Measurements from ENCODE around the gene CSNK1D.

Gene CSNK1D

DNA sequence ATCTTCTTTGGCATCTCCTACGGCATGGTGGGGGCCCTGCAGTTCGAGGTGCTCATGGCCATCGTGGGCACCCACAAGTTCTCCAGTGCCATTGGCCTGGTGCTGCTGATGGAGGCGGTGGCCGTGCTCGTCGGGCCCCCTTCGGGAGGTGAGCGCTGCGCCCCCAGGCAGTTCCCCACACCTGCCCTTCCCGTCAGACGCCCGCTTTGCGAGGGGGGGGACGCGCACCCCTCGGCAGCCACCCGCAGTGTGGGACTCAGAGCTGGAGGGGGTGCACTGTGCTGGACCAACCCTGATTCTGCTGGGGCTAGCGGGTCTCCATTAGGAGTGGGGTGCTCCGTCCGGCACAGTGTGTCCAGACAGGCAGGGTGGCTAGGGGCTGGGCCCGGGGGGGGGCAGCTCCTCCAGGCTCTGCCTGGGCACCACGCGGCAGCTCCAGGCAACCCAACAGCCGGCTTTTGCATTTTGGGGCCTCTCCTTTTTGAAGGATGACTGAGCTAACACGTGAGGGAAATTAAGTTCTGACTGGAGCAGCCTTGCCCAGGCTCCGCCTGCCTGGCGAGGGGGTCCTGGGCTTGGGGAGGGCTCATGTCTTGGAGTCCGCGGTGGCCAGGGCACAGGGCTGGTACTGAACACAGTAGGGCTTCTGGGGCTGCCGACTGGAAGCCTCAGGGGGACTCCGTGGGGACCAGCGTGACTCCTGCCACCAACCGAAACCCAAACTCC, 35.6 kb downstream of the CSNK1D start:
- Histone ChIP-seq H3K36me3 (ENCODE audit: control insufficient read depth in 2 of 2, insufficient read depth in 2 of 2, low read length in 2 of 2) (peaks cover 24 to 30% of the 10 kb centered on the region in 2 donors), H3K27ac (ENCODE audit: low read depth in 2 of 2, low read length in 2 of 2) (peak overlapping the region; percentile 65 to 72), H3K4me1 (ENCODE audit: control insufficient read depth in 2 of 2, insufficient read depth in 2 of 2, low read length in 2 of 2) (peaks cover 54 to 72% of the 10 kb centered on the region in 2 donors), H3K9ac (ENCODE audit: low read depth in 1 of 2, low read length in 2 of 2) (peak overlapping the region in 1 of 2 donors; percentile 55), H3K27me3 (ENCODE audit: control insufficient read depth in 2 of 2, insufficient read depth in 2 of 2, low read length in 2 of 2) (no peaks in the 10 kb centered on the region), H3K4me3 (ENCODE audit: low read length in 2 of 2) (peak overlapping the region in 1 of 2 donors; percentile 34), H3K9me3 (ENCODE audit: control insufficient read depth in 2 of 2, low read length in 2 of 2) (no peaks in the 10 kb centered on the region)

DNA sequence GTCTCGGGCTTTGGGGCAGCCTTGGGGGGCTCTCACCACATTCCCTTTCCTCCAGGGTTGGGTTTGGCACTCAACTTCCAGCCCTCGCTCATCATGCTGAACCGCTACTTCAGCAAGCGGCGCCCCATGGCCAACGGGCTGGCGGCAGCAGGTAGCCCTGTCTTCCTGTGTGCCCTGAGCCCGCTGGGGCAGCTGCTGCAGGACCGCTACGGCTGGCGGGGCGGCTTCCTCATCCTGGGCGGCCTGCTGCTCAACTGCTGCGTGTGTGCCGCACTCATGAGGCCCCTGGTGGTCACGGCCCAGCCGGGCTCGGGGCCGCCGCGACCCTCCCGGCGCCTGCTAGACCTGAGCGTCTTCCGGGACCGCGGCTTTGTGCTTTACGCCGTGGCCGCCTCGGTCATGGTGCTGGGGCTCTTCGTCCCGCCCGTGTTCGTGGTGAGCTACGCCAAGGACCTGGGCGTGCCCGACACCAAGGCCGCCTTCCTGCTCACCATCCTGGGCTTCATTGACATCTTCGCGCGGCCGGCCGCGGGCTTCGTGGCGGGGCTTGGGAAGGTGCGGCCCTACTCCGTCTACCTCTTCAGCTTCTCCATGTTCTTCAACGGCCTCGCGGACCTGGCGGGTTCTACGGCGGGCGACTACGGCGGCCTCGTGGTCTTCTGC, 36.3 kb downstream of the CSNK1D start:
- Histone ChIP-seq H3K9me3 (ENCODE audit: control insufficient read depth in 2 of 2, low read length in 2 of 2) (no peaks in the 10 kb centered on the region), H3K4me1 (ENCODE audit: control insufficient read depth in 2 of 2, insufficient read depth in 2 of 2, low read length in 2 of 2) (peaks cover 51 to 70% of the 10 kb centered on the region in 2 donors), H3K27me3 (ENCODE audit: control insufficient read depth in 2 of 2, insufficient read depth in 2 of 2, low read length in 2 of 2) (no peaks in the 10 kb centered on the region), H3K4me3 (ENCODE audit: low read length in 2 of 2) (no peak overlapping the region), H3K27ac (ENCODE audit: low read depth in 2 of 2, low read length in 2 of 2) (no peak overlapping the region), H3K36me3 (ENCODE audit: control insufficient read depth in 2 of 2, insufficient read depth in 2 of 2, low read length in 2 of 2) (peaks cover 18 to 25% of the 10 kb centered on the region in 2 donors), H3K9ac (ENCODE audit: low read depth in 1 of 2, low read length in 2 of 2) (no peak overlapping the region)

GRCh38 chr17:82236142-82236971, 37.1 kb downstream of the CSNK1D start:
- Histone ChIP-seq H3K27me3 (ENCODE audit: control insufficient read depth in 2 of 2, insufficient read depth in 2 of 2, low read length in 2 of 2) (no peaks in the 10 kb centered on the region), H3K36me3 (ENCODE audit: control insufficient read depth in 2 of 2, insufficient read depth in 2 of 2, low read length in 2 of 2) (peaks cover 12 to 24% of the 10 kb centered on the region in 2 donors), H3K4me1 (ENCODE audit: control insufficient read depth in 2 of 2, insufficient read depth in 2 of 2, low read length in 2 of 2) (peaks cover 47 to 71% of the 10 kb centered on the region in 2 donors), H3K9me3 (ENCODE audit: control insufficient read depth in 2 of 2, low read length in 2 of 2) (no peaks in the 10 kb centered on the region), H3K27ac (ENCODE audit: low read depth in 2 of 2, low read length in 2 of 2) (peak overlapping the region in 1 of 2 donors; percentile 2), H3K9ac (ENCODE audit: low read depth in 1 of 2, low read length in 2 of 2) (peak overlapping the region in 1 of 2 donors; percentile 39), H3K4me3 (ENCODE audit: low read length in 2 of 2) (no peak overlapping the region)

DNA sequence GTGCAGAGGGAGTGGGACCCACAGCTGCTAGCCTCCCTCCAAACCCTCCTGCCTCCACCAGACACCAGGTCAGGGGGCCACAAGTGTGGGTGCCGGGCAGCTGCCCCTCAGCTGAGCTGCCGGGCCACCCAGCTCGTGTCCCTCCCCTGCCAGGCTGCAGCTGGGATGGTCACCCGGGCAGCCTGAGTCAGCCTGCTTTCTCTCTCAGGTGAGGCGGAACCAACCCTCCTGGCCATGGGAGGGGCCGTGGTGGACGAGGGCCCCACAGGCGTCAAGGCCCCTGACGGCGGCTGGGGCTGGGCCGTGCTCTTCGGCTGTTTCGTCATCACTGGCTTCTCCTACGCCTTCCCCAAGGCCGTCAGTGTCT, 37.7 kb downstream of the CSNK1D start:
- Histone ChIP-seq H3K9ac (ENCODE audit: low read depth in 1 of 2, low read length in 2 of 2) (peak overlapping the region in 1 of 2 donors; percentile 35), H3K27me3 (ENCODE audit: control insufficient read depth in 2 of 2, insufficient read depth in 2 of 2, low read length in 2 of 2) (no peaks in the 10 kb centered on the region), H3K4me1 (ENCODE audit: control insufficient read depth in 2 of 2, insufficient read depth in 2 of 2, low read length in 2 of 2) (peaks cover 42 to 67% of the 10 kb centered on the region in 2 donors), H3K27ac (ENCODE audit: low read depth in 2 of 2, low read length in 2 of 2) (peak overlapping the region in 1 of 2 donors; percentile 26), H3K36me3 (ENCODE audit: control insufficient read depth in 2 of 2, insufficient read depth in 2 of 2, low read length in 2 of 2) (peaks cover 12 to 23% of the 10 kb centered on the region in 2 donors), H3K4me3 (ENCODE audit: low read length in 2 of 2) (no peak overlapping the region), H3K9me3 (ENCODE audit: control insufficient read depth in 2 of 2, low read length in 2 of 2) (no peaks in the 10 kb centered on the region)

- Histone ChIP-seq H3K27me3 (ENCODE audit: control insufficient read depth in 2 of 2, insufficient read depth in 2 of 2, low read length in 2 of 2) (no peaks in the 10 kb centered on the region), H3K36me3 (ENCODE audit: control insufficient read depth in 2 of 2, insufficient read depth in 2 of 2, low read length in 2 of 2) (peaks cover 12 to 18% of the 10 kb centered on the region in 2 donors), H3K4me3 (ENCODE audit: low read length in 2 of 2) (no peak overlapping the region), H3K27ac (ENCODE audit: low read depth in 2 of 2, low read length in 2 of 2) (peak overlapping the region in 1 of 2 donors; percentile 26), H3K9me3 (ENCODE audit: control insufficient read depth in 2 of 2, low read length in 2 of 2) (no peaks in the 10 kb centered on the region), H3K4me1 (ENCODE audit: control insufficient read depth in 2 of 2, insufficient read depth in 2 of 2, low read length in 2 of 2) (peaks cover 42 to 67% of the 10 kb centered on the region in 2 donors), H3K9ac (ENCODE audit: low read depth in 1 of 2, low read length in 2 of 2) (peak overlapping the region in 1 of 2 donors; percentile 35)
Observed at GRCh38 chr17:82235056-82235774, 38.3 kb downstream of the CSNK1D start.

DNA sequence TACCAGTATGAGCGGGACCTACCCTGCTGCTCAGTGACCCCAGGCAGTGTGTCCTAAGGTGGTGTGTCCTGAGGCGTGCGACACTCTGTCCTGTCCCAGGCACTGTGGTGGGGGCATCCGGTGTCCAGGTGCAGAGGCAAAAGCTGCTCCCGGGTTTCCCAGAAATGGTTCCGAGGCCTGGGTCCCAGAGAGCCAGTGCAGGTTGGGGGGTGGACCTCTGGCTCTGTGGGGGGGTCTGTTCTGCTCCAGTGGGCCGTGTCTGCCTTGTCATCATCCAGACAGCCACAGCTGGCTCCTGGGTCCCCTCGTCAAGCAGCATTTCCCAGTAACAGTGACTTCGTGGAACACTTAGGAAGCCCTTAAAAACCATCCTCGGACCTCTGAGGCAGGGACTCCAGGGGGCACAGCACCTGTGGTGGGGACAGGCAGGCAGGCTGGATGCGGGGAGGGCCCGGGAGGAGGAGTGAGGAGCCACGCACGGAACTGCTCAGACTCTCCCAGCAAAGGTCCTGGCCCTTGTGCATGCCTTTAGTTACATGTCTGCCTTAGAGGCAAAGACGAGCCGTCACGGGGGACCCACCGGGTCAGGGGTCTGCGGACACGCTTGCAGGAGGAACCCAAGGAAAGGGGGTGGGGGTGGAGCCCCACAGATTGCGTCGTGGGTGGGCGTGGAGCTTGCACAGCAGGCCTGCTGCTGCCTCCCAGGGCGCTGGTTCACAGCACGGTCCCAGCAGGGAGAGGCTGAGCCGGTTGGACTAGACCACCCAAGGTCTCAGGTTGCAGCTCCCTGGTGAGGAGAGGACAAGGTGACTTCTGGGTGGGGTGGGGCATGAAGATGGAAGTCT, 39.1 kb downstream of the CSNK1D start:
- Histone ChIP-seq H3K27ac (ENCODE audit: low read depth in 2 of 2, low read length in 2 of 2) (no peak overlapping the region), H3K36me3 (ENCODE audit: control insufficient read depth in 2 of 2, insufficient read depth in 2 of 2, low read length in 2 of 2) (peaks cover 10 to 12% of the 10 kb centered on the region in 2 donors), H3K4me3 (ENCODE audit: low read length in 2 of 2) (no peak overlapping the region), H3K27me3 (ENCODE audit: control insufficient read depth in 2 of 2, insufficient read depth in 2 of 2, low read length in 2 of 2) (no peaks in the 10 kb centered on the region), H3K9ac (ENCODE audit: low read depth in 1 of 2, low read length in 2 of 2) (peak overlapping the region in 1 of 2 donors; percentile 9), H3K4me1 (ENCODE audit: control insufficient read depth in 2 of 2, insufficient read depth in 2 of 2, low read length in 2 of 2) (peaks cover 42 to 65% of the 10 kb centered on the region in 2 donors), H3K9me3 (ENCODE audit: control insufficient read depth in 2 of 2, low read length in 2 of 2) (no peaks in the 10 kb centered on the region)

DNA sequence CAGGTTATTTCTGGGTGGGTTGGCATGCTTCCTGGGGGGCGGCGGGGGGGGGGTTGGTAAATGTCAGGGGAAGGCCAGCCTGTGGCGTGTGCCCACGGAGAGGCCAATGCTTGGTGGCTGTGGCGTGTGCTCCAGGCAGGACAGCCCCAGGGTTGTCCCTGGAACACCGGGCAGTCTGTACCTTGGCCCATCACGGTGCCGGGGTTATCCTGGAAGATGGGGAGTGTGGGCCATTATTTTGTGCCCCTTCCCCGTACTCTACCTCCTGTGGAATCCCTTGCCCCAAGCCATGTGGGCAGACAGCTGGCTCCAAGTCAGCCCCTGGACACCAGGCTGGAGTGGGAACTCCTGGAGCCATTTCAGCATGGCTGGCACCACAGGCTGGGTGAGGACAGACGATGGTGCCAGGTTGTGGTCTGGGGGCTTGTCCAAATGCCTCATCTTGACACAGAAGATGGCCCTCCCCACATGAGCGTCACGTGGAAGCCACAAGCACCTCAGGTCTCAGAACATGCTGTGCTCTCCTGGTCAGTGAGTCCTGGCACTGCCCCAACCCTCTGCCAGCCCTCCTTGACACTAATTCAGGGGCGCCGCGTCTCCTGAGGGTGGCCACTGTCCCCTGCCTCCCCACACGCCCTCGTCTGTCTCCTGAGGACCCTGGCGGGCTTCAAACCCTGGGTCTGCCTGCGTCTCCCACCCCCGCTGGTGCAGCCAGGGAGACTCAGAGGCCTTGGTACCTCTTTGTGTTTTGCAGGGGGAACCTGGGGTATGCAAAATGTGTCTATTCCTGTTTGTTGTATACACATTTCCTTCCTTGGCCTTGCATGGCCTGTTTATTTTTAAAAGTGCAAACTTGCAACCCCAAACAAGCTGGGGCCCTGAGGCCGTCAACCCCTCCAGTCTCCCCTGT, 40.4 kb downstream of the CSNK1D start:
- Histone ChIP-seq H3K27me3 (ENCODE audit: control insufficient read depth in 2 of 2, insufficient read depth in 2 of 2, low read length in 2 of 2) (no peaks in the 10 kb centered on the region), H3K27ac (ENCODE audit: low read depth in 2 of 2, low read length in 2 of 2) (peak overlapping the region in 1 of 2 donors; percentile 2)

GRCh38 chr17:82232322-82232820, 41.1 kb downstream of the CSNK1D start:
- Histone ChIP-seq H3K4me3 (ENCODE audit: low read length in 2 of 2) (peak overlapping the region; percentile 62 to 69), H3K27me3 (ENCODE audit: control insufficient read depth in 2 of 2, insufficient read depth in 2 of 2, low read length in 2 of 2) (no peaks in the 10 kb centered on the region), H3K9ac (ENCODE audit: low read depth in 1 of 2, low read length in 2 of 2) (peak overlapping the region in 1 of 2 donors; percentile 87), H3K4me1 (ENCODE audit: control insufficient read depth in 2 of 2, insufficient read depth in 2 of 2, low read length in 2 of 2) (peaks cover 35 to 48% of the 10 kb centered on the region in 2 donors), H3K36me3 (ENCODE audit: control insufficient read depth in 2 of 2, insufficient read depth in 2 of 2, low read length in 2 of 2) (peaks cover 2 to 7% of the 10 kb centered on the region in 2 donors), H3K27ac (ENCODE audit: low read depth in 2 of 2, low read length in 2 of 2) (peak overlapping the region; percentile 90 to 91), H3K9me3 (ENCODE audit: control insufficient read depth in 2 of 2, low read length in 2 of 2) (no peaks in the 10 kb centered on the region)

More for the DNA sequence above, 40.4 kb downstream of the CSNK1D start:
- H3K4me1 ChIP-seq (ENCODE audit: control insufficient read depth in 2 of 2, insufficient read depth in 2 of 2, low read length in 2 of 2): peaks cover 33 to 53% of the 10 kb centered on the region in 2 donors
- H3K9me3 ChIP-seq (ENCODE audit: control insufficient read depth in 2 of 2, low read length in 2 of 2): no peaks in the 10 kb centered on the region
- peak overlapping the region in 1 of 2 donors; percentile 14 for H3K9ac ChIP-seq (ENCODE audit: low read depth in 1 of 2, low read length in 2 of 2)
- H3K36me3 ChIP-seq (ENCODE audit: control insufficient read depth in 2 of 2, insufficient read depth in 2 of 2, low read length in 2 of 2): peaks cover 6 to 12% of the 10 kb centered on the region in 2 donors
- no peak overlapping the region for H3K4me3 ChIP-seq (ENCODE audit: low read length in 2 of 2)

Data from mucosa of rectum (tissue), 2 donors.